Breast epithelium (tissue), 4 donors: Measurements from ENCODE around the gene TTC7B. TPM values are rescaled to one million over a fixed set of nuclear protein-coding genes. Genes with fewer than 3 reads are reported as not detected.

Experiments used
- DNase-seq, 2 donors: peaks; one replicate each; pipeline ENCODE4 v3.0.0-alpha.2; 2019; ENCODE audit warnings: low spot score in 2 of 2
- H3K27ac ChIP-seq, 2 donors: fragments of 200-600 bp; sonication (generic) in 1 of 2; one replicate each; pipeline ENCODE4 v1.5.1; 2016 to 2019; ENCODE audit warnings: mild to moderate bottlenecking in 1 of 2
- H3K27me3 ChIP-seq, 2 donors: fragments of 200-600 bp; sonication (generic) in 1 of 2; one replicate each; pipeline versions ENCODE4 v1.5.1 to v1.6.0; 2017 to 2019; ENCODE audit warnings: control low read depth in 1 of 2, mild to moderate bottlenecking in 1 of 2
- H3K36me3 ChIP-seq: fragments of 200-600 bp; one replicate; pipeline ENCODE4 v1.5.1; 2019
- H3K4me1 ChIP-seq, 2 donors: fragments of 200-600 bp; sonication (generic); one replicate each; pipeline ENCODE4 v1.5.1; 2016 to 2019; ENCODE audit warnings: control low read depth in 1 of 2
- H3K4me3 ChIP-seq, 3 donors: fragments of 200-600 bp; sonication (generic); 1 replicate in 2 of 3; 2 replicates in 1 of 3; pipeline ENCODE4 v1.5.1; 2016 to 2019; ENCODE audit warnings: mild to moderate bottlenecking in 3 of 3, moderate library complexity in 2 of 3
- H3K9me3 ChIP-seq, 2 donors: fragments of 200-600 bp; sonication (generic) in 1 of 2; one replicate each; pipeline ENCODE4 v1.5.1; 2016 to 2019; ENCODE audit warnings: control low read depth in 1 of 2
- POLR2A ChIP-seq: fragments of 450-650 bp; IDR thresholded peaks from one replicate; pipeline ENCODE4 v1.6.1; 2016; ENCODE audit warnings: antibody characterized with exemption, mild to moderate bottlenecking, moderate library complexity
- POLR2AphosphoS5 ChIP-seq, 3 donors: sonication (generic); formaldehyde crosslinking; IDR thresholded peaks; one replicate each; pipeline ENCODE4 v1.6.1; 2017; ENCODE audit warnings: antibody characterized with exemption in 3 of 3
- intact Hi-C: fragments of 100-400 bp; cut with DNase I; formaldehyde crosslinking; loops from one replicate; pipeline ENCODE4 v1.15.1; 2023; ENCODE audit warnings: low total_unique reads
- total RNA-seq, 3 donors: library from RNA; depleted of rRNA; stranded (reverse); fragments of >200 nt; gene quantifications; one replicate each; pipeline ENCODE4 v1.1.0, GENCODE V29; 2016
- TF ChIP-seq, protein P1 (sequence below), 3 donors: fragments of 450-650 bp; IDR thresholded peaks; one replicate each; pipeline ENCODE4 v1.5.1; 2016 to 2017; ENCODE audit warnings: antibody characterized with exemption in 3 of 3, mild to moderate bottlenecking in 3 of 3, moderate library complexity in 3 of 3

The TTC7B gene
- total RNA-seq, 3 donors from 2014 or later, result 14.0 to 29.1 (median 22.0) TPM

DNA sequence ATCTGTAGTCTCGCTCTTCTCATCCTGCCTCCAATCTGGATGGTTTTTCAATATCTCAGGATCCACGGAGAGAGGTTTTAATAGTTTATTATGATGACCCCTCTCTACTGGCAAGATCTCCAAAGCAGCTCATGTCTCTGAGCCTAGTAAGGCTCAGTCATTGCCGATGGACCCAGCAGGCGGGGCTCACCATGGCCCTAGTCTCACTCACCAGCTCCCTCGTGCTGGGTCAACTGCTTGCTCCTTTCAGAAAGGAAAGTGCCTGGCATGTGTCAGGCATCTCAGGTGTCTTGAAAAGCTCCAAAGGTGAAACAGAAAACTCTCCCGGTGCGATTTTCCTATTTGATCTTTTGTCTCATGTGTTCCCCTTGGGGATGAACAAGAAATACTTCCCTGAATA, 240.4 kb downstream of the TTC7B start:
- Histone ChIP-seq H3K4me1 (no peaks in the 10 kb centered on the region), H3K9me3 (no peaks in the 10 kb centered on the region), H3K27me3 (no peaks in the 10 kb centered on the region), H3K36me3 (no peaks in the 10 kb centered on the region), H3K27ac (no peak overlapping the region), H3K4me3 (no peak overlapping the region)
- TF ChIP-seq POLR2A (no peak), POLR2AphosphoS5 (IDR thresholded peaks at IDR 0.05) (no peak)
- TF ChIP-seq, protein P1, sequence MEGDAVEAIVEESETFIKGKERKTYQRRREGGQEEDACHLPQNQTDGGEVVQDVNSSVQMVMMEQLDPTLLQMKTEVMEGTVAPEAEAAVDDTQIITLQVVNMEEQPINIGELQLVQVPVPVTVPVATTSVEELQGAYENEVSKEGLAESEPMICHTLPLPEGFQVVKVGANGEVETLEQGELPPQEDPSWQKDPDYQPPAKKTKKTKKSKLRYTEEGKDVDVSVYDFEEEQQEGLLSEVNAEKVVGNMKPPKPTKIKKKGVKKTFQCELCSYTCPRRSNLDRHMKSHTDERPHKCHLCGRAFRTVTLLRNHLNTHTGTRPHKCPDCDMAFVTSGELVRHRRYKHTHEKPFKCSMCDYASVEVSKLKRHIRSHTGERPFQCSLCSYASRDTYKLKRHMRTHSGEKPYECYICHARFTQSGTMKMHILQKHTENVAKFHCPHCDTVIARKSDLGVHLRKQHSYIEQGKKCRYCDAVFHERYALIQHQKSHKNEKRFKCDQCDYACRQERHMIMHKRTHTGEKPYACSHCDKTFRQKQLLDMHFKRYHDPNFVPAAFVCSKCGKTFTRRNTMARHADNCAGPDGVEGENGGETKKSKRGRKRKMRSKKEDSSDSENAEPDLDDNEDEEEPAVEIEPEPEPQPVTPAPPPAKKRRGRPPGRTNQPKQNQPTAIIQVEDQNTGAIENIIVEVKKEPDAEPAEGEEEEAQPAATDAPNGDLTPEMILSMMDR (IDR thresholded peaks at IDR 0.05), result no peak
- no peak for DNase-seq
- intact Hi-C loops, result no loop called here

DNA sequence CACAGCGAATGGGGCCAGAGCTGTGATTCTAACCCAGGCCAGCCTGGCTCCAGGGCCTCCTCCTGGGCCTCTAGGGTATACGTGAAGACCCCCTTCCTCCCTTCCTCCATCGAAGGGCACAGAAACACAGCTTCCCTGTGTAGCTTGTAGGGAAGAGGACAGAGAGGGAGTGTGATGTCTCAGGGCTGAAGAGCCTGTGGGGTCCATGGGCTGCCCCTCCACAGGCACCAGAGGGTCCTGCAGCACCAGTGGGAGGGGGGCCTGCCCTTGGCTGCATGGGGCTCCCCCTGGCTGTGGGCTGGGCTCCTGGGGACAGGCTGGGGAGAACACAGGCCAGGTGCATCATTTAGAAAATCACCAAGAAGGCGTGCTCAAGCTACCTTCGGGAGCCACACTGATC, 240.9 kb downstream of the TTC7B start:
- Histone ChIP-seq H3K36me3 (no peaks in the 10 kb centered on the region), H3K4me3 (no peak overlapping the region), H3K27me3 (no peaks in the 10 kb centered on the region), H3K4me1 (no peaks in the 10 kb centered on the region), H3K27ac (no peak overlapping the region), H3K9me3 (no peaks in the 10 kb centered on the region)
- TF ChIP-seq, protein P1 (IDR thresholded peaks at IDR 0.05), result no peak
- DNase-seq, result no peak
- intact Hi-C loops, result no loop called here

DNA sequence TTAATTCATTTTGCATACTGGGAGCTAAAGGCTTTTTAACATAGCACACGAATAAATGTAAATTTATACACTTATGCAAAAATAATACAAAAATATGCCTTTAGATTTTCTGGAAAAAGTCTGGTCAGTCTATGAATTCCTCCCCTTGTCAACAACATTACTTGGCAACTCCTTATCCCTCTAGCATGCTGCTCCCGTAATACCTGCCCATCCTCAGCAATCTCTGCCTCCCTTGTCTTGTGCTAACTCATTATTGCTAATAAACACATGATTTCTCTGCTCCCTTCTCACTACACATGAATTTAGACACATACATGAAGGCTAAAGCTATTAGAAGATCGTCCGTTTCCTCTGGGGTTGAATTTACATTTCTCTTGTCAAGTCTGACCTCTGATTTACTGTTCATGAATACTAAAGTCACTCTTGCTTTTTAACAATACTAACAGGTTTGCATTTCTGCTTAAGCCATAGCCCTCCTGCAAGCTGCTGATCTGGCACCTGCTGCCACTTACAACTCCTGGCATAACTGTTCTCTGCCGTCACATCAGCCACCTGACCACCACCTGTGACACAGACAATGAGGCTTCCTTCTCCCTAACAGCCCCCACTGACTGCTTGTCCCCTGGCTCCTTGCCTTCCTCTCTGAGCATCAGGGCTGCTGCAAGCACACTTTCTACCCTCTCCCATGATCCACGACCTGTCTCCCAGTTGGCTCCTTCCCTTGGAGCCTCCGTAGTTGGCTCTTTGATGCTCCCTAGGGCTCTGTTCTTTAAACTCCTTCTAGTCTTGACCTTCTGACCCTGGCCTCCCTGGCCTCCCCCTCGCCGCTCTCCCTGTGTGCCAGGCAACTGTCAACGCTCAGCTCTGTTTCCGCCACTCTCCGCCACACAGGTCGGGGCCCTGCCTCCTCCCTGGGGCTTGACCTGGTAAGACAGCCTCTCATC, 241.8 kb downstream of the TTC7B start:
- no peaks in the 10 kb centered on the region for H3K9me3 ChIP-seq
- H3K27ac ChIP-seq, result no peak overlapping the region
- no peak overlapping the region for H3K4me3 ChIP-seq
- H3K27me3 ChIP-seq, result no peaks in the 10 kb centered on the region
- H3K36me3 ChIP-seq, result no peaks in the 10 kb centered on the region
- no peak for DNase-seq
- intact Hi-C loops, result no loop called here
- no peaks in the 10 kb centered on the region for H3K4me1 ChIP-seq
- TF ChIP-seq, protein P1 (IDR thresholded peaks at IDR 0.05), result no peak
- no peak for TF ChIP-seq POLR2AphosphoS5 (IDR thresholded peaks at IDR 0.05)
- no peak for TF ChIP-seq POLR2A

DNA sequence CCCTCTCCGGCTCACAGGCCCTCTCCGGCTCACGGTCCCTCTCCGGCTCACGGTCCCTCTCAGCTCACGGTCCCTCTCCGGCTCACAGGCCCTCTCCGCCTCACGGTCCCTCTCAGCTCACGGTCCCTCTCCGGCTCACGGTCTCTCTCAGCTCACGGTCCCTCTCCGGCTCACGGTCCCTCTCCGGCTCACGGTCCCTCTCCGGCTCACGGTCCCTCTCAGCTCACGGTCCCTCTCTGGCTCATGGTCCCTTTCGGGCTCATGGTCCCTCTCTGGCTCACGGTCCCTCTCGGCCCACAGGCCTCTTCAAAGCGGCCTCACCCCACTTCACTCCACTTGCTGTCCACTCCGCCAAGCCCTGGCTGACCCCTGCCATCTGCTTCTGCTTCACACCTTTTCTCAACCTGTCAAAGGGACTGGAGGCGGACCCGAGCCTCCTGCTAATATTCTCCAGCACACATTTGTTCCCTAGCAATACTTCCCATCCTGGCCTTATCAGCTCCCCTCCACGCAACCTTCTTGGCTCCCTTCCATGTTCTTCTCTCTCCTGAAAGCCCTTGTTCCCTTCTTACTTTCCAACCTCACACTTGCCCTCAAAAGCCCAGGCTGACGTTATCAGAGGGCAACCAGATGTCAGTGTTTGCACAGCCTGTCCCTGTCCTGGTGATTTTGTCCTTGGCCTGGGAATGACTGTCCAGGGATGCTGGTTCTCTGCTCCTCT, 242.7 kb downstream of the TTC7B start:
- no peaks in the 10 kb centered on the region for H3K36me3 ChIP-seq
- TF ChIP-seq POLR2AphosphoS5 (IDR thresholded peaks at IDR 0.05), result no peak
- TF ChIP-seq, protein P1 (IDR thresholded peaks at IDR 0.05), result no peak
- TF ChIP-seq POLR2A, result no peak
- DNase-seq, result no peak
- H3K27ac ChIP-seq, result no peak overlapping the region
- no peaks in the 10 kb centered on the region for H3K4me1 ChIP-seq
- H3K27me3 ChIP-seq, result no peaks in the 10 kb centered on the region
- intact Hi-C loops, result no loop called here
- no peak overlapping the region for H3K4me3 ChIP-seq
- no peaks in the 10 kb centered on the region for H3K9me3 ChIP-seq
